ENCODE data around the gene TMEM141.

DNA sequence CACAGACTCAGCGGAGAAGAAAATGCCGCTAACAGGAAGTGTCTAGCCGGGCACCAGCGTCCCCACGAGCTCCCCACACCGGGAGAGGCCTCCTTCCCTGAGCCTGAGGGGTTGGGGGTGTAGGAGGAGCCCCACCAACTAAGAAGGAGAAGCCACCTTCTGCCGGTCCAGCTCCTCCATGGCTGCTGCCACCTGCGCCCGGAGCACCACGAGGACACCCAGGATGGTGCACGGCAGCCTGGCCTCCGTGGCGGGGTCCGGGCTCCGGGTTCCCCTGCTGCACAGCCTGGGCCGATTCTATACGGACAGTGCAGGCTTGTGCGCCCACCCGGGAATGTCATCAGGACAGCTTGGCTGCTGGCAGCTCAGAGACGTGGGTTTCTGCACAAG is 33.4 kb upstream of the TMEM141 start:
- TF ChIP-seq CTCF (IDR thresholded peaks at IDR 0.05; ENCODE audit: control extremely low read depth in 1 of 3, insufficient read depth in 1 of 3, low read depth in 1 of 3, low read length in 3 of 3) (no peak), EZH2 (IDR thresholded peaks at IDR 0.05; ENCODE audit: low read depth, low read length, severe bottlenecking) (no peak), POLR2A (IDR thresholded peaks at IDR 0.05; ENCODE audit: control extremely low read depth in 1 of 2, low read depth in 2 of 2, low read length in 2 of 2) (no peak), NRF1 (IDR thresholded peaks at IDR 0.05; ENCODE audit: low read depth, low read length) (no peak)

All from H1 (cell line).